Hepatocyte (in vitro differentiated cells): Measurements from ENCODE around the gene SOX10. TPM values are rescaled to one million over a fixed set of nuclear protein-coding genes. Genes with fewer than 3 reads are reported as not detected.

ENCODE experiments used
- DNase-seq: peaks from one replicate; pipeline ENCODE4 v3.0.0-alpha.2; 2016; ENCODE audit warnings: low spot score
- H2AFZ ChIP-seq: fragments of 200-600 bp; sonication (generic); 2 replicates; pipeline ENCODE4 v1.6.0; 2016; ENCODE audit warnings: antibody characterized with exemption, mild to moderate bottlenecking
- H3K27ac ChIP-seq: fragments of 200-600 bp; sonication (generic); 2 replicates; pipeline ENCODE4 v1.5.1; 2016; ENCODE audit warnings: mild to moderate bottlenecking
- H3K27me3 ChIP-seq: fragments of 200-600 bp; sonication (generic); 2 replicates; pipeline ENCODE4 v1.6.1; 2016
- H3K36me3 ChIP-seq: fragments of 200-600 bp; sonication (generic); replicated peaks from 2 replicates; pipeline ENCODE4 v1.5.1; 2016; ENCODE audit warnings: low read depth; ENCODE audit not compliant: insufficient read depth
- H3K4me1 ChIP-seq: fragments of 200-600 bp; sonication (generic); 2 replicates; pipeline ENCODE4 v1.5.1; 2016; ENCODE audit warnings: mild to moderate bottlenecking, moderate library complexity; ENCODE audit not compliant: insufficient read depth
- H3K4me2 ChIP-seq: fragments of 200-600 bp; sonication (generic); 2 replicates; pipeline ENCODE4 v1.6.0; 2016
- H3K4me3 ChIP-seq: fragments of 200-600 bp; sonication (generic); 2 replicates; pipeline ENCODE4 v1.5.1; 2016; ENCODE audit warnings: mild to moderate bottlenecking
- H3K79me2 ChIP-seq: fragments of 200-600 bp; sonication (generic); 2 replicates; pipeline ENCODE4 v1.6.0; 2017; ENCODE audit warnings: mild to moderate bottlenecking
- H3K9me2 ChIP-seq: fragments of 200-600 bp; sonication (generic); replicated peaks from 2 replicates; pipeline ENCODE4 v1.6.0; 2017; ENCODE audit warnings: mild to moderate bottlenecking; ENCODE audit not compliant: insufficient read depth
- H3K9me3 ChIP-seq: fragments of 200-600 bp; sonication (generic); 2 replicates; pipeline ENCODE4 v1.5.1; 2016; ENCODE audit warnings: low read depth, mild to moderate bottlenecking
- H4K20me1 ChIP-seq: fragments of 200-600 bp; sonication (generic); 2 replicates; pipeline ENCODE4 v1.6.0; 2016; ENCODE audit warnings: mild to moderate bottlenecking; ENCODE audit not compliant: insufficient read depth, poor library complexity, severe bottlenecking
- EZH2 ChIP-seq: fragments of 200-600 bp; sonication (generic); IDR thresholded peaks from 2 replicates; pipeline ENCODE4 v1.6.1; 2016; ENCODE audit warnings: antibody characterized with exemption, mild to moderate bottlenecking, borderline replicate concordance
- EZH2phosphoT487 ChIP-seq: fragments of 200-600 bp; sonication (generic); IDR thresholded peaks from one replicate; pipeline ENCODE4 v1.6.1; 2018; ENCODE audit warnings: antibody characterized with exemption, mild to moderate bottlenecking, low read depth, moderate library complexity; ENCODE audit not compliant: unreplicated experiment, severe bottlenecking
- WGBS: methylation state at CpG from one replicate; pipeline ENCODE4 v1.1.6; 2016; ENCODE audit warnings: low lambda C conversion rate; ENCODE audit errors: missing lambda C conversion rate; 5-methylcytosine and 5-hydroxymethylcytosine counted together
- polyA plus RNA-seq: library from polyadenylated mRNA; unstranded; fragments of >200 nt; fragmentation: Nextera tagmentation; extraction: Ambion mirVana; gene quantifications from 2 replicates; pipeline ENCODE4 v1.2.1, GENCODE V29; 2016
- total RNA-seq: library from RNA; depleted of rRNA; stranded (reverse); fragments of >200 nt; gene quantifications from 2 replicates; pipeline ENCODE4 v1.2.3, GENCODE V29; 2014
- TF ChIP-seq, protein P1 (sequence below): fragments of 200-600 bp; sonication (generic); IDR thresholded peaks from 2 replicates; pipeline ENCODE4 v1.5.1; 2016; ENCODE audit warnings: antibody characterized with exemption, mild to moderate bottlenecking; ENCODE audit not compliant: poor library complexity

The SOX10 gene
- total and polyA plus RNA-seq, 2 experiments from 2014 or later: not detected

GRCh38 chr22:37994982-37995381, 10.6 kb upstream of the SOX10 start:
- 83% methylated on average over 6 of the region's 6 CpGs for WGBS
- Histone ChIP-seq H4K20me1 (no peaks in the 10 kb centered on the region), H3K27me3 (no peaks in the 10 kb centered on the region), H2AFZ (no peak overlapping the region), H3K9me2 (no peaks in the 10 kb centered on the region), H3K36me3 (no peaks in the 10 kb centered on the region), H3K79me2 (no peaks in the 10 kb centered on the region), H3K27ac (no peak overlapping the region), H3K9me3 (no peaks in the 10 kb centered on the region), H3K4me2 (no peak overlapping the region), H3K4me3 (no peak overlapping the region), H3K4me1 (no peaks in the 10 kb centered on the region)
- no peak for DNase-seq
- TF ChIP-seq, protein P1, sequence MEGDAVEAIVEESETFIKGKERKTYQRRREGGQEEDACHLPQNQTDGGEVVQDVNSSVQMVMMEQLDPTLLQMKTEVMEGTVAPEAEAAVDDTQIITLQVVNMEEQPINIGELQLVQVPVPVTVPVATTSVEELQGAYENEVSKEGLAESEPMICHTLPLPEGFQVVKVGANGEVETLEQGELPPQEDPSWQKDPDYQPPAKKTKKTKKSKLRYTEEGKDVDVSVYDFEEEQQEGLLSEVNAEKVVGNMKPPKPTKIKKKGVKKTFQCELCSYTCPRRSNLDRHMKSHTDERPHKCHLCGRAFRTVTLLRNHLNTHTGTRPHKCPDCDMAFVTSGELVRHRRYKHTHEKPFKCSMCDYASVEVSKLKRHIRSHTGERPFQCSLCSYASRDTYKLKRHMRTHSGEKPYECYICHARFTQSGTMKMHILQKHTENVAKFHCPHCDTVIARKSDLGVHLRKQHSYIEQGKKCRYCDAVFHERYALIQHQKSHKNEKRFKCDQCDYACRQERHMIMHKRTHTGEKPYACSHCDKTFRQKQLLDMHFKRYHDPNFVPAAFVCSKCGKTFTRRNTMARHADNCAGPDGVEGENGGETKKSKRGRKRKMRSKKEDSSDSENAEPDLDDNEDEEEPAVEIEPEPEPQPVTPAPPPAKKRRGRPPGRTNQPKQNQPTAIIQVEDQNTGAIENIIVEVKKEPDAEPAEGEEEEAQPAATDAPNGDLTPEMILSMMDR: no peak
- TF ChIP-seq EZH2phosphoT487: no peak
- TF ChIP-seq EZH2: no peak

DNA sequence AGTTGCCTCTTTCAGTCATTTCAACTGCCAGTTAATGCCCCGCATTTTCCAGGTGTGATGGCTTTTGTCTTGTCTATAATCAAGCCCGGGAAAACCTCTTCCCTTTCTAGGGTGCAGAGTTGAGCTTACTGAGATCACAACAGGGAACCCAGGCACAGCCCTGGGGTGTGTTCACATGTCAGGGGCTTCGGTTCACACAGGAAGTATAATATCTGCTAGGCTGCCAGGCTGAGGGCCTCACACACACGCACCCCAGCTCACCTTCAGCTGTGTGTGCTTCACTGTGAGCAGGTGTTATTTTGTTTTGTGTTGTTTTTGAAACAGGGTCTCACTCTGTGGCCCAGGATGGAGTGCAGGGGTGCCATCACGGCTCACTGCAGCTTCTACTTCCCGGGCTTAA, 9.7 kb upstream of the SOX10 start:
- no peaks in the 10 kb centered on the region for H3K9me2 ChIP-seq
- H2AFZ ChIP-seq: no peak overlapping the region
- no peaks in the 10 kb centered on the region for H4K20me1 ChIP-seq
- H3K27me3 ChIP-seq: no peaks in the 10 kb centered on the region
- H3K4me1 ChIP-seq: no peaks in the 10 kb centered on the region
- H3K4me3 ChIP-seq: no peak overlapping the region
- no peak overlapping the region for H3K27ac ChIP-seq
- DNase-seq: no peak
- H3K36me3 ChIP-seq: no peaks in the 10 kb centered on the region
- 84% methylated on average over 6 of the region's 6 CpGs for WGBS
- H3K9me3 ChIP-seq: no peaks in the 10 kb centered on the region
- TF ChIP-seq, protein P1: no peak
- TF ChIP-seq EZH2 (no peak), EZH2phosphoT487 (no peak)
- H3K79me2 ChIP-seq: no peaks in the 10 kb centered on the region
- no peak overlapping the region for H3K4me2 ChIP-seq

GRCh38 chr22:37991731-37992442, 7.5 kb upstream of the SOX10 start:
- no peak overlapping the region for H2AFZ ChIP-seq

More at GRCh38 chr22:37991731-37992442, 7.5 kb upstream of the SOX10 start:
- H3K36me3 ChIP-seq: no peaks in the 10 kb centered on the region
- WGBS: 54% methylated on average over 6 of the region's 6 CpGs
- TF ChIP-seq EZH2 (no peak), EZH2phosphoT487 (no peak)
- TF ChIP-seq, protein P1: no peak
- no peak overlapping the region for H3K4me2 ChIP-seq
- no peak for DNase-seq
- no peaks in the 10 kb centered on the region for H3K9me3 ChIP-seq
- no peaks in the 10 kb centered on the region for H3K27me3 ChIP-seq
- no peaks in the 10 kb centered on the region for H4K20me1 ChIP-seq
- H3K9me2 ChIP-seq: no peaks in the 10 kb centered on the region
- no peak overlapping the region for H3K27ac ChIP-seq
- H3K79me2 ChIP-seq: no peaks in the 10 kb centered on the region
- no peak overlapping the region for H3K4me3 ChIP-seq
- H3K4me1 ChIP-seq: no peaks in the 10 kb centered on the region
